Measurements from ENCODE around the gene NOTCH2. TPM values are rescaled to one million over a fixed set of nuclear protein-coding genes. Genes with fewer than 3 reads are reported as not detected.

Gene NOTCH2
- total and polyA plus RNA-seq, 9 of the 15 experiments (the other 6 are each of a cell fraction or from before 2014, with no cell fraction given) = 0.04 to 1.2 (median 0.28) TPM; not detected in 1

DNA sequence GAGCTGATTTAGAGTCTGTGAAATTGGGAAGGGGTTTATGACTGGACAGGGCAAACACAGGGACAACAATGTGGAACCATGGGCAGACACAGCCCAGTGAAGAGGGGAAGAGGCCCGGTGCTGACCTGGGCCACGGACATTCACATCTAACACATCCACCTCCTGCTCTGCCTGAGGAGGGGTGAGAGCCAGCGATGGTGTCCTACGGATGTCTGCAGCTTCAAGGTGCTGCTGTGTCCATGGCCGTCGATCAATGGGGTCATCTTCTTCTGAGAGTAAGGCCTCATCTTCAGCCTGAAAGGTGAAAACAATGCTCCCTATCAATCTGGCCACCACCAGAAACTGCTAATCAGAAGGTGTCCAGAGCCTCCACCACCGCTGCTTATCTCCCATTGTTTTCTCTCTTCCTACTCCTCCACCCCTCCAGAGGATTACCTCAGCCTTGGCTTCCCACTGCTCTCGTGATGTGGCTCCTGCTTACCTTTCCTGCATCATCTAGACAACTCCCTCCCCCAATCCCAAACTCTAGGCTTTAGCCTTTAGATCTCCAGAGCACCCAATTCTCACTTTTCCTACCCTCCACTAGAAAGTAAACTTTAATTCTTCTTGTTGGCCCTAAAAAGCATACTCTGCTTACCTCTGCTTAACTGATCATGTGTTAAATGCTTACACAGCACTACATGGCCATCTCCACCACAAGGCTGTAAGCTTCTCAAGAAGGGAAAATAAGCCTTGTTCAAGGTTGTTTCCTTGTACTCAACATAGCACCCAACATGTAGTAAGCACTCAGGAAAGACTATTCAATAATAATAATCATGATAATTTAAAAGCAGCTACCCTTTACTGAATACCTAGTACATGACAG, 149.1 kb downstream of the NOTCH2 start (continued):
- TF ChIP-seq, protein P1, sequence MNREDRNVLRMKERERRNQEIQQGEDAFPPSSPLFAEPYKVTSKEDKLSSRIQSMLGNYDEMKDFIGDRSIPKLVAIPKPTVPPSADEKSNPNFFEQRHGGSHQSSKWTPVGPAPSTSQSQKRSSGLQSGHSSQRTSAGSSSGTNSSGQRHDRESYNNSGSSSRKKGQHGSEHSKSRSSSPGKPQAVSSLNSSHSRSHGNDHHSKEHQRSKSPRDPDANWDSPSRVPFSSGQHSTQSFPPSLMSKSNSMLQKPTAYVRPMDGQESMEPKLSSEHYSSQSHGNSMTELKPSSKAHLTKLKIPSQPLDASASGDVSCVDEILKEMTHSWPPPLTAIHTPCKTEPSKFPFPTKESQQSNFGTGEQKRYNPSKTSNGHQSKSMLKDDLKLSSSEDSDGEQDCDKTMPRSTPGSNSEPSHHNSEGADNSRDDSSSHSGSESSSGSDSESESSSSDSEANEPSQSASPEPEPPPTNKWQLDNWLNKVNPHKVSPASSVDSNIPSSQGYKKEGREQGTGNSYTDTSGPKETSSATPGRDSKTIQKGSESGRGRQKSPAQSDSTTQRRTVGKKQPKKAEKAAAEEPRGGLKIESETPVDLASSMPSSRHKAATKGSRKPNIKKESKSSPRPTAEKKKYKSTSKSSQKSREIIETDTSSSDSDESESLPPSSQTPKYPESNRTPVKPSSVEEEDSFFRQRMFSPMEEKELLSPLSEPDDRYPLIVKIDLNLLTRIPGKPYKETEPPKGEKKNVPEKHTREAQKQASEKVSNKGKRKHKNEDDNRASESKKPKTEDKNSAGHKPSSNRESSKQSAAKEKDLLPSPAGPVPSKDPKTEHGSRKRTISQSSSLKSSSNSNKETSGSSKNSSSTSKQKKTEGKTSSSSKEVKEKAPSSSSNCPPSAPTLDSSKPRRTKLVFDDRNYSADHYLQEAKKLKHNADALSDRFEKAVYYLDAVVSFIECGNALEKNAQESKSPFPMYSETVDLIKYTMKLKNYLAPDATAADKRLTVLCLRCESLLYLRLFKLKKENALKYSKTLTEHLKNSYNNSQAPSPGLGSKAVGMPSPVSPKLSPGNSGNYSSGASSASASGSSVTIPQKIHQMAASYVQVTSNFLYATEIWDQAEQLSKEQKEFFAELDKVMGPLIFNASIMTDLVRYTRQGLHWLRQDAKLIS (CRISPR knock-in tag; IDR thresholded peaks at IDR 0.05) = no peak
- TF ChIP-seq, protein P2, sequence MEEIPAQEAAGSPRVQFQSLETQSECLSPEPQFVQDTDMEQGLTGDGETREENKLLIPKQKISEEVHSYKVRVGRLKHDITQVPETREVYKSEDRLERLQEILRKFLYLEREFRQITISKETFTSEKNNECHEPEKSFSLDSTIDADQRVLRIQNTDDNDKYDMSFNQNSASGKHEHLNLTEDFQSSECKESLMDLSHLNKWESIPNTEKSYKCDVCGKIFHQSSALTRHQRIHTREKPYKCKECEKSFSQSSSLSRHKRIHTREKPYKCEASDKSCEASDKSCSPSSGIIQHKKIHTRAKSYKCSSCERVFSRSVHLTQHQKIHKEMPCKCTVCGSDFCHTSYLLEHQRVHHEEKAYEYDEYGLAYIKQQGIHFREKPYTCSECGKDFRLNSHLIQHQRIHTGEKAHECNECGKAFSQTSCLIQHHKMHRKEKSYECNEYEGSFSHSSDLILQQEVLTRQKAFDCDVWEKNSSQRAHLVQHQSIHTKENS (CRISPR knock-in tag; IDR thresholded peaks at IDR 0.05) = no peak
- TF ChIP-seq, protein P3, sequence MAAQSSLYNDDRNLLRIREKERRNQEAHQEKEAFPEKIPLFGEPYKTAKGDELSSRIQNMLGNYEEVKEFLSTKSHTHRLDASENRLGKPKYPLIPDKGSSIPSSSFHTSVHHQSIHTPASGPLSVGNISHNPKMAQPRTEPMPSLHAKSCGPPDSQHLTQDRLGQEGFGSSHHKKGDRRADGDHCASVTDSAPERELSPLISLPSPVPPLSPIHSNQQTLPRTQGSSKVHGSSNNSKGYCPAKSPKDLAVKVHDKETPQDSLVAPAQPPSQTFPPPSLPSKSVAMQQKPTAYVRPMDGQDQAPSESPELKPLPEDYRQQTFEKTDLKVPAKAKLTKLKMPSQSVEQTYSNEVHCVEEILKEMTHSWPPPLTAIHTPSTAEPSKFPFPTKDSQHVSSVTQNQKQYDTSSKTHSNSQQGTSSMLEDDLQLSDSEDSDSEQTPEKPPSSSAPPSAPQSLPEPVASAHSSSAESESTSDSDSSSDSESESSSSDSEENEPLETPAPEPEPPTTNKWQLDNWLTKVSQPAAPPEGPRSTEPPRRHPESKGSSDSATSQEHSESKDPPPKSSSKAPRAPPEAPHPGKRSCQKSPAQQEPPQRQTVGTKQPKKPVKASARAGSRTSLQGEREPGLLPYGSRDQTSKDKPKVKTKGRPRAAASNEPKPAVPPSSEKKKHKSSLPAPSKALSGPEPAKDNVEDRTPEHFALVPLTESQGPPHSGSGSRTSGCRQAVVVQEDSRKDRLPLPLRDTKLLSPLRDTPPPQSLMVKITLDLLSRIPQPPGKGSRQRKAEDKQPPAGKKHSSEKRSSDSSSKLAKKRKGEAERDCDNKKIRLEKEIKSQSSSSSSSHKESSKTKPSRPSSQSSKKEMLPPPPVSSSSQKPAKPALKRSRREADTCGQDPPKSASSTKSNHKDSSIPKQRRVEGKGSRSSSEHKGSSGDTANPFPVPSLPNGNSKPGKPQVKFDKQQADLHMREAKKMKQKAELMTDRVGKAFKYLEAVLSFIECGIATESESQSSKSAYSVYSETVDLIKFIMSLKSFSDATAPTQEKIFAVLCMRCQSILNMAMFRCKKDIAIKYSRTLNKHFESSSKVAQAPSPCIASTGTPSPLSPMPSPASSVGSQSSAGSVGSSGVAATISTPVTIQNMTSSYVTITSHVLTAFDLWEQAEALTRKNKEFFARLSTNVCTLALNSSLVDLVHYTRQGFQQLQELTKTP (IDR thresholded peaks at IDR 0.05; ENCODE audit: low read depth in 1 of 2, partially characterized antibody in 2 of 2) = no peak
- TF ChIP-seq POLR2B (IDR thresholded peaks at IDR 0.05; ENCODE audit: low read depth, partially characterized antibody) = no peak
- no peak for TF ChIP-seq ZNF699 (CRISPR knock-in tag; IDR thresholded peaks at IDR 0.05; ENCODE audit: insufficient replicate concordance)
- no peak for TF ChIP-seq TEAD1 (CRISPR knock-in tag; IDR thresholded peaks at IDR 0.05)
- no peak for TF ChIP-seq POLR3G (IDR thresholded peaks at IDR 0.05; ENCODE audit: extremely low read depth, insufficient read length, insufficient replicate concordance)
- TF ChIP-seq, protein P4, sequence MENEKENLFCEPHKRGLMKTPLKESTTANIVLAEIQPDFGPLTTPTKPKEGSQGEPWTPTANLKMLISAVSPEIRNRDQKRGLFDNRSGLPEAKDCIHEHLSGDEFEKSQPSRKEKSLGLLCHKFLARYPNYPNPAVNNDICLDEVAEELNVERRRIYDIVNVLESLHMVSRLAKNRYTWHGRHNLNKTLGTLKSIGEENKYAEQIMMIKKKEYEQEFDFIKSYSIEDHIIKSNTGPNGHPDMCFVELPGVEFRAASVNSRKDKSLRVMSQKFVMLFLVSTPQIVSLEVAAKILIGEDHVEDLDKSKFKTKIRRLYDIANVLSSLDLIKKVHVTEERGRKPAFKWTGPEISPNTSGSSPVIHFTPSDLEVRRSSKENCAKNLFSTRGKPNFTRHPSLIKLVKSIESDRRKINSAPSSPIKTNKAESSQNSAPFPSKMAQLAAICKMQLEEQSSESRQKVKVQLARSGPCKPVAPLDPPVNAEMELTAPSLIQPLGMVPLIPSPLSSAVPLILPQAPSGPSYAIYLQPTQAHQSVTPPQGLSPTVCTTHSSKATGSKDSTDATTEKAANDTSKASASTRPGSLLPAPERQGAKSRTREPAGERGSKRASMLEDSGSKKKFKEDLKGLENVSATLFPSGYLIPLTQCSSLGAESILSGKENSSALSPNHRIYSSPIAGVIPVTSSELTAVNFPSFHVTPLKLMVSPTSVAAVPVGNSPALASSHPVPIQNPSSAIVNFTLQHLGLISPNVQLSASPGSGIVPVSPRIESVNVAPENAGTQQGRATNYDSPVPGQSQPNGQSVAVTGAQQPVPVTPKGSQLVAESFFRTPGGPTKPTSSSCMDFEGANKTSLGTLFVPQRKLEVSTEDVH (IDR thresholded peaks at IDR 0.05; ENCODE audit: low read depth, partially characterized antibody) = no peak
- TF ChIP-seq BCOR (IDR thresholded peaks at IDR 0.05) = no peak
- TF ChIP-seq MTA2 (IDR thresholded peaks at IDR 0.05; ENCODE audit: low read depth) = peak; percentile 44; the same call in 1 of the 2 replicates
- peak; percentile 86 for TF ChIP-seq MAFG (tag; conservative IDR thresholded peaks at IDR 0.05)
- TF ChIP-seq HDGF (IDR thresholded peaks at IDR 0.05) = no peak
- TF ChIP-seq C11orf30 (IDR thresholded peaks at IDR 0.05; ENCODE audit: low read depth) = peak; percentile 72
- TF ChIP-seq MCM3 (IDR thresholded peaks at IDR 0.05) = no peak
- TF ChIP-seq TRIM24 (IDR thresholded peaks at IDR 0.05) = peak; percentile 34 to 42; a peak in 2 of 4 replicates
- no peak for TF ChIP-seq RBM17 (IDR thresholded peaks at IDR 0.05; ENCODE audit: borderline replicate concordance, low read depth, low read length)

All from K562 (cell line).